Measurements from ENCODE around the gene WIPF3. TPM values are rescaled to one million over a fixed set of nuclear protein-coding genes. Genes with fewer than 3 reads are reported as not detected.

The WIPF3 gene
- total and polyA plus RNA-seq, 4 donors = 0.10 to 0.23 (median 0.14) TPM; not detected in 1

DNA sequence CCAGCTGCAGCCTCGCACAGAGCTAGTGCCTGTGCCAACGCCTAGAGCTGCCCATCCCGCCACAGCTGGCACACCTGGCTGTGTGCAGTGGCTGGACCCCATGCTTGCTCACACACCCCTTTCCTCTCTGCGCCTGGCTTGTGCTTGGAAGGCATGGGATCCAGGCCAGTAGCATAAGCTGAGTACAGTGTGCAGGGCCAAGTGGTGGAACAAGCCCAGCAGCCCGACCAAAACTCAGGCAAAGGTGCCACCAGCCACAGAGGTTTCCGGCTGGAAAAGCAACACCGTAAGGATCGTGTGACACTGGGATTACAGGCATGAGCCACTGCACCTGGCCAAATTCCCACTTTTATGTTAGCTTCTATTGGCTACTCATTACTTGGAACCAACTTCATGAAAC lies 144.9 kb downstream of the WIPF3 start:
- 96% methylated on average over 8 of the region's 8 CpGs for WGBS
- DNase-seq (ENCODE audit: low spot score) = no peak
- Histone ChIP-seq H3K27ac (ENCODE audit: low read depth in 1 of 2, low read length in 2 of 2) (no peak overlapping the region), H3K27me3 (ENCODE audit: control insufficient read depth in 4 of 4, insufficient read depth in 4 of 4, low read length in 3 of 4) (no peaks in the 10 kb centered on the region), H3K4me1 (ENCODE audit: control insufficient read depth in 4 of 4, insufficient read depth in 4 of 4, low read length in 3 of 4) (no peaks in the 10 kb centered on the region), H3K36me3 (ENCODE audit: control insufficient read depth in 4 of 4, insufficient read depth in 3 of 4, low read depth in 1 of 4, low read length in 3 of 4) (no peaks in the 10 kb centered on the region), H3K9ac (ENCODE audit: low read depth in 1 of 2, low read length in 2 of 2) (no peak overlapping the region), H3K4me3 (ENCODE audit: low read depth in 1 of 3, low read length in 3 of 3) (no peak overlapping the region), H3K9me3 (ENCODE audit: control insufficient read depth in 4 of 4, low read length in 3 of 4) (peaks cover 0 to 2% (median 0%) of the 10 kb centered on the region in 4 donors)
- TF ChIP-seq NR2F2 (IDR thresholded peaks at IDR 0.05) (no peak), FOXA1 (IDR thresholded peaks at IDR 0.05) (no peak), ZBTB33 (IDR thresholded peaks at IDR 0.05) (no peak), YY1 (IDR thresholded peaks at IDR 0.05) (no peak), ATF3 (IDR thresholded peaks at IDR 0.05) (no peak), GABPA (IDR thresholded peaks at IDR 0.05 in 1 of 2, conservative IDR thresholded peaks at IDR 0.05 in 1 of 2) (no peak), FOXA2 (IDR thresholded peaks at IDR 0.05) (no peak), MAX (IDR thresholded peaks at IDR 0.05) (no peak), SP1 (IDR thresholded peaks at IDR 0.05) (no peak), TAF1 (conservative IDR thresholded peaks at IDR 0.05) (no peak), REST (IDR thresholded peaks at IDR 0.05) (no peak), RAD21 (IDR thresholded peaks at IDR 0.05) (no peak), RXRA (IDR thresholded peaks at IDR 0.05) (no peak), HNF4G (IDR thresholded peaks at IDR 0.05) (no peak), EGR1 (IDR thresholded peaks at IDR 0.05; ENCODE audit: low read depth in 2 of 2) (no peak), CTCF (IDR thresholded peaks at IDR 0.05; ENCODE audit: low read depth, low read length, missing input control) (no peak), HNF4A (conservative IDR thresholded peaks at IDR 0.05) (no peak)

Measured in liver (tissue), 9 donors.